Stimulated activated CD4-positive, alpha-beta T cell treated with anti-CD3 and anti-CD28 coated beads, Interleukin-2, amount 100 ng/mL, for 48 hours (primary cell): Measurements from ENCODE around the gene CEACAM4.
"Not testable (repeated sequence)": the region's sequence is repeated elsewhere in the genome, so short reads cannot be mapped to it uniquely, and the experiment has no call there.

Source experiments
- DNase-seq, 2 donors: peaks; one replicate each; pipeline ENCODE4 v3.0.0-alpha.2; 2020

CEACAM4 gene

DNA sequence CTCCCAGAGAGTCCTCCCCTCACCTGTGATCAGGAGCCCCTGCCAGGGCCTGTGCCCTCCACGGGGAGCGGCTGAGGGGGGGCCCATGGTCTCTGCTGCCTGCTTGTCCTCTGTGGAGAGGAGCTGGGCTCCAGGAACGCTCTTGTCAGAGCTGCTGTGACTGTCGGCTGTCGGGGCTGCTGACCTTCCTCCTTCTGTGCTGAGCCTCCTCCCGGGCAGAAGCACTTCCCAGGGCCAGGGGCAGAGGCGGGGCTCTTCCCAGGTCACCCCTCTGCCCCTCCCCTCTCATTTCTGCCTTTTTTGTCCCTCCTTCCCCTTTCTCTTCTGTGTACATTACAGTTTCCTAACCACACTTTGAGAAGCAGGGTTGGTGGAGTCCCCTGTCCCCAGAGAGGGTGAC lies at the start of gene CEACAM4:
TSS of gene CEACAM4 (minus strand) at position 198 of the 400 bp plus-strand sequence. CDS start at position 87, 111 bp downstream.
- no peak for DNase-seq

DNA sequence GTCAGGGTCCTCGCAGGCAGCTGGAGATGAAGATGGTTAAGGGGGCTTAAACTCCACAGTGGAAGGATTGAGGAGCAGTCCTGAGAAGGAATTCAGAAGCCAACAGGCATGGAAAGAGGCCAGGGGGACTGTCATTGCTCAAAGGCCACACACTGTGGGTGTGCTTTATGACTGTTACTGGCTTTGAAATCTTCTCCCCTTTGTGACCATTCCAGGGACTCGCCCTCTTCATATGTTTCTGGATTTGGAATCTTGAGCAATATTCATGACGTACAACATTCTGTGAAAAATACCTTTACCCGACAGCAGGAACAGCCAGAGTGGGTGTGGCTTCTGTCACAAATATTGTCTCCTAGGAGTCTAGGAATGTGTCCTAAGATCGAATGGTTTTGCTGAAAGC lies 44.6 kb upstream of the CEACAM4 start:
- DNase-seq: no peak

DNA sequence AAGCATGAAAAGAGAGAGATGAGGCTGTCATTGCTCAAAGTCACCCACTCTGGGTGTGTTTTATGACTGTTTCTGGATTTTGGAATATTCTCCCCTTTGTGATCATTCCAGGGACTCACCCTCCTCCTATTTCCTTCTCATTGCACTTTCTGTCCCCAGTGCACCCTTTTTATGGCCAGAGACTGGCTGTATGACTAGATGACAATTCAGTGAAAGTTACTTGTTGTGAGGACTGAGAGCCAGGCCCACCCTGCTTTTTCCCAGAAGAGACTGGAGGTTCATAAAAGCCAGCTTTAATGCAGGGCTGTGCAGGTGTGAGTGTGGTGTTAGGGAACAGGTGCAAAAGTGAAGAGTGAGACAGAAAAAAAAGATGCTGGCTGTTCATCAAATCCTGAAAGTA lies 43.9 kb upstream of the CEACAM4 start:
- DNase-seq: no peak

DNA sequence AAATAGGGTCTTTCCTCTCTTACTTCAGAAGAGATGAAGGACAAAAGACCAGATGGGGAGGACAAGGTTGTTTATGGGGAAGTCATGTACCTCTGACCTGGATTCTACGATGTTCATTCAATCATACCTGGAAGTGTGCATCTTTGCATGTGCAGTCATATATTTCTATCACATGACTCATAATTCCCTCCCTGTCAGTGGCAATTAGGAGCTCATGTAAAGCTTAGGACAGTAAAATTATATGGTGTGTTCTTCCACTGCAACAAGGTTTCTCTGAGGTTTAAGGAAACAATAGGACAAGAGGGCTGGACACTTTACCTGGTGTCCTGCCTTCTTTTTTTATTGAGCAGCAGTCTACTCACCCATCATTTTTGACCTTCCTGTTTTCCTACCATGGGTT lies 41.4 kb upstream of the CEACAM4 start:
- DNase-seq: no peak

DNA sequence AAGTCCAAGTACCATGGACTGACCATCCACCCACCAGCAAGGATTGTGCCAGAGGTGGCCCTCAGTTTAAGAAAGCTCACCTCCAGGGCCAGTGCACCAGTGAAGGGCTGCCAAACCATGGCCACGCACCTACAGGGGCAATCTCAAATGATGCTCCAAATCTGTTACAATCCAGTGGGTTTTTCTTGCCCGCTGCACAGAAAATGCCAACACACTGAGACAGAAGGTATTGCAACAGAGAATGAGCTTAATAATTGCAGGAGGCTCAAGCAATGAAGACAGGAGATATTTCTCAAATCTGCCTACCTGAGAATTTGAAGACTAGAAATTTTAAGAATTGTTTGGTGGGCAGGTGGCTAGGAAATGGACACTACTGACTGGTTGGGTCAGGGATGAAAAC lies 39.2 kb upstream of the CEACAM4 start:
- no peak for DNase-seq

DNA sequence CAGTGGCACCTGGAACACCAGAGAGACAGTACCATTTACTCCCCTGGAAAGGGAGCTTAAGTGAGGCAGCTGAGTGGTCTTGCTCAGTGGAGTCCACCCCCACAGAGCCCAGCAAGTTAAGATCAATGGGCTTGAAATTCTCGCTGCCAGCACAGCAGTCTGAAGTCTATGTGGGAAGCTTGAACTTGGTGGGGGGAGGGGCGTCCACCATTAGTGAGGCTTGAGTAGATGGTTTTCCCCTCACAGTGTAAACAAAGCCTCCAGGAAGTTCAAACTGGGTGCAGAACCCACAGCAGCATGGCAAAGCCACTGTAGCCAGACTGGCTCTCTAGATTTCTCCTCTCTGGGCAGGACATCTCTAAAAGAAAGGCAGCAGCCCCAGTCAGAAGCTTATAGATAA lies 30.3 kb upstream of the CEACAM4 start:
- no peak for DNase-seq

DNA sequence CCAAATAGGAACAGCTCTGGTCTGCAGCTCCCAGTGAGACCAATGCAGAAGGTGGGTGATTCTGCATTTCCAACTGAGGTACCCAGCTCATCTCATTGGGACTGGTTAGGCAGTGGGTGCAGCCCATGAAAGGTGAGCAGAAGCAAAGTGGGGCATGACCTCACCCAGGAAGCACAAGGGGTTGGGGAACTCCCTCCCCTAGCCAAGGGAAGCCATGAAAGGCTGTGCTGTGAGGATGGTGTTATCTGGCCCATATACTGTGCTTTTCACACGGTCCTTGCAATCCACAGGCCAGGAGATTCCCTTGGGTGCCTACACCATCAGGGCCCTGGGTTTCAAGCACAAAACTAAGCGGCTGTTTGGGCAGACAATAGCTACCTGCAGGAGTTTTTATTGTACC lies 29.9 kb upstream of the CEACAM4 start:
- not testable (repeated sequence) for DNase-seq

DNA sequence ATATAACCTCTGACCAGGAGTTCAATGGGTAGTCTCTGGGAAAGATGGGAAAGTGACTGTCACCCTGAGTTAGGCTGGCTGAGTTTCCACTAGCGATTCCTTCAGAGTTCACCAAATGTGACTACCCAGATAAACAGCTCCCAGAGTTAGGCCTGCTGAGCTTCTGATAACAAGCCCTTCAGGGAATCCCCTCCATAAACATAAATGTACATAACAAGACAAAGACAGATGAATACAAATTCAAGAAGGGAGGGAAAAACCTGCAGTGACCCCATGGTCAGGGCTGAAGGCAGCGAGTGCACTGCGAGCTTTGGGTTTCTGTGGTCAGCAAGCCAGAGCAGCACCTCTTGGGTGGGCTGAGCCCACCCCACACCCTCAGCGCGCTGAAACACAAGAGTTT lies 25.4 kb upstream of the CEACAM4 start:
- DNase-seq: no peak

DNA sequence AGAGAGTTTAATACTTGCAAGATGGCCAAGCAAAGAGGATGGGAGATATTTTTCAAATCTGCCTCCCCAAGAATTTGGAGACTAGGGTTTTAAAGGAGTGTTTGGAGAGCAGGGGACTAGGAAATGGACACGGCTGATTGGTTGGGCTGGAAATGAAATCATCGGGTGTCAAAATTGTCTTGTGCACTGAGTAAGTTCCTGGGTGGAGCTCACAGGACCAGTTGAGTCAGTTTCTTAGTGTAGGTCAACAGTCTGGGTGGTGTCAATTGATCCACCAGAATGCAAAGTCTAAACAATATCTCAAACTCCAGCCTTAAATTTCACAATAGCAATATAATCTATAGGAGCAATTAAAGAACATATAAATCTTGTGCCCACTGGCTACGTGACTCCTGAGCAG lies 23.0 kb upstream of the CEACAM4 start:
- DNase-seq: no peak

DNA sequence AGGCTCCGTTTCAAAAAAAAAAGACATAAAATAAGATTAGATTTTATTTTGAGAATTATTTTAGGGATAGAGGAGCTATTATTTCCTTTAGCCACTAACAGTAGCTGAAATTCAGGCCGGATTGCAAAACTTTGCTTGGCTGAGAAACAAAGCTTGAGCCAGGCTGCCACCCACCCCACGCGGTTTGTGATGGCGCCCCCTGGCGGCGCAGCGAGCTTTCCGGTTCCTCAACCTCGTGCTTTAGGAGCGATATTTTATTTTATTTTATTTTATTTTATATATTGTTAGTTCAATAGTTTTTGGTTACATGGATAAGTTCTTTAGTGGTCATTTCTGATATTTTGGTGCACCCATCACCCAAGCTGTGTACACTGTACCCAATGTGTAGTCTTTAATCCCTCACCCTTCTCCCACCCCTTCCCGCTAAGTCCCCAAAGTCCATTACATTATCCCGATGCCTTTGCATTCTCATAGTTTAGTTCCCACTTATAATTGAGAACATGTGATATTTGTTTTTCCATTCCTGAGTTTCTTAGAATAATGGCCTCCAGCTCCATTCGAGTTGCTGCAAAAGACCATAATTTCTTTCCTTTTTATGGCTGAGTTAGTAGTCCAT lies 19.8 kb upstream of the CEACAM4 start:
- DNase-seq: peak; percentile 54 to 73

DNA sequence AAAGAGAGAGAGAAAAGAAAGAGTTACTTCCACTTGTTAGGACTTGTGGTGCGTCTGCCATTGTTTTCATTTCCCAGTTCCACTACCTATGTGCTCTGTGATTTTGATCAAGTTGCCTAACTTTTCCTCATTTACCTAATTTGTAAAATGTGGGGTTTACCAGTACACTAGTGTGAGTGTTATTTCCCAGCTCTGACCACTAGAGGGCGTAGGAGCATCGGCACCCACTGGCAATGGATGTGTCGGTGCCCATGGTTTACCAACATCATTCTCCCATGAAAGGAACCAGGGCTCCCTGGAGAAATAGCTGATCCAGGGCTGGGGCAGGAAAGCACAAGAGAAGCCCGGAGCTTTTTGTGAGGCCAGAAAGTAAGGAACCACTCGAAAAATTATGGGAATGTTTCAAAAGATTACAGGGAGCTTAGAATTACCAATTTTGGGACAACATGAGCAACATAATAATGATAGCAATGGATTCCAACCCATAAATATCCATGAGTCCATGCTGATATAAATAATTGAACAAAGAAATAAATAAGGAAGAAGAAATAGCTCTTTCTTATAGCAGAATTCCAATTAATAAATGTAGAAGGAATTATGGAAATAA lies 15.1 kb upstream of the CEACAM4 start:
- peak; percentile 72 to 73 for DNase-seq

DNA sequence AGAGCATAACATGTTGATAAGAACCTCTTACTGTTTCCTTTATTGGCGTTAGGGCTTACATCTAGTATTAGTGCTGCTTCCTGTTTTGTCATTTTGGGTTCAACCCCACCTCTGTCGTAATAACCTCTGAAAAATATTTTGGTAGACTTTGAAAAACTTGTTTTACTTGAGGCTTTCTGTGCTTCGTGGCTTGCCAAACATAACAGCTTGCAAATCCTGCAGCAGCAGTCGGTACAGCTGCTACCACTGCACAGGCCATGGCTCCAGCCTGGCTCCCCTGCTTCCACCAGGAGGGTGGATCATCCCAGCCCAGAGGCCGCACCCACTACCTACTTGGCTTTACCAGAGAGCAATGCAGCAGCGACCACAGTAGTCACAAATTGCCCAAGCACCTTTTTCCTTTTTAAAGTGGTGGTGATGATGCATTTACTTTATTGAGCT lies 11.8 kb upstream of the CEACAM4 start:
- DNase-seq: no peak

DNA sequence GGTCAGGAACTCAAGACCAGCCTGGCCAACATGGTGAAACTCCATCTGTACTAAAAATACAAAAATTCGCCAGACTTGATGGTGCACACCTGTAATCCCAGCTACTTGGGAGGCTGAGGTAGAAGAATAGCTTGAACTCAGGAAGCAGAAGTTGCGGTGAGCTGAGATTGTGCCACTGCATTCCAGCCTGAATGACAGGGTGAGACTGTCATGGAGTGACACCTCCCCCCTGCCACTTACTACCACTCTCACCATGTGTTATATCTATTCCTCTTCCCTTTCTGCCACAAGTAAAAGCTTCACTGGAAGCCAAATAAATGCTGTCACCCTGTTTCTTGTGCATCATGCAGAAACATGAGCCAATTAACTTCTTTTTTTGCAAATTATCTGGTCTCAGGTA lies 10.6 kb upstream of the CEACAM4 start:
- no peak for DNase-seq

DNA sequence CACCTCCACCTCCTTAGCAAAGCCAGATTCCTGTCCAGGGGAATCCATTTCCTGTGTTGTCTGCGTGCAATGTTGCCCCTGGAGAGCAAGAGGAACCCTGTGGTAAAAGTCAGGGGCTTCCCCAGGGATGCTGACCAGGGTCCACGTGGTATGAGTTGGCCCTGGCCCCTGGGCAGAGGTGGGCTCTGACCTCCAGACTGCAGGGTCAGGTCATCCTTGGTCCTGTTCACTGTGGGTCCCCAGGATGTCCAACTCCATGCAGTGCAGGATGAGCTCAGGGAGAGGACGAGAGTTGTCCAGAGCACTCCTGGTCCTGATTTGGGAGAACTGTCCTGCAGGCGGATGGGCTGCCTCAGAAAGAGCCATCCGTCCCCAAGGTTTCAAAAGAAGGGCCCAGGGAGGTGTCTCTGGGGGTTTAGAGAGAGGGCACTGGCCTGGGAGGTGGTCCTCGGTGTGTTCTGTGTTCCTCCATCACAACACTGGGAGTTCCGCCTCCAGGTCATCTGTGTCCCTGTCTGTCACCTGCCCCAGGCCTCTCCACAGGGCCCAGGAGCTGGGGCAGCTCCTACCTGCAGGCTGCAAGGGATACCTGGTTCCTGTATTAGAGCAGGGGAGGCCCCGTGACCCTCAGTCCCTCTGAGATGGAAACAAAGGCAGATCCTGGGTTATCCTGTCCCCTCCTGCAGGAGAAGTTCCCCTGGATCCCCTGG lies 1.2 kb upstream of the CEACAM4 start:
- DNase-seq: no peak

DNA sequence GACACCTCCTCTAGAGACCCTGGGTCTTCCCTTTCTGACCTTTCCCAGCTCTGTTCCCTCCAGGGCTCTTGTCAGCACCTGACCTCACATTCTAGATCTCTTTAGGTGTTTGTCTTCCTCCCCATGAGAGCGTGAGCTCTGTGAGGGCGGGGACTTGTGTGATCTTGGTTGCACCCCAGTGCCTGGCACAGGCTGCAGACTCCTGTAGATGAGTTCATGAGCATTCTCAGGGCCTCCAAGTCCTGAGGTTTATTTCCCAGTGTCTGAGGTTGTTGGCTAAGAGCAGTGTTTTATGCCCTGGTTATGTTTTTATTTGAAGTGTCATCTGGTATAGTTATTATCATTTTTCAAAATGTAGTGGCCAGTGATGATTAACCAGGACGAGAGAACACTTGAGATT lies 596 bp downstream of the CEACAM4 start:
- no peak for DNase-seq

DNA sequence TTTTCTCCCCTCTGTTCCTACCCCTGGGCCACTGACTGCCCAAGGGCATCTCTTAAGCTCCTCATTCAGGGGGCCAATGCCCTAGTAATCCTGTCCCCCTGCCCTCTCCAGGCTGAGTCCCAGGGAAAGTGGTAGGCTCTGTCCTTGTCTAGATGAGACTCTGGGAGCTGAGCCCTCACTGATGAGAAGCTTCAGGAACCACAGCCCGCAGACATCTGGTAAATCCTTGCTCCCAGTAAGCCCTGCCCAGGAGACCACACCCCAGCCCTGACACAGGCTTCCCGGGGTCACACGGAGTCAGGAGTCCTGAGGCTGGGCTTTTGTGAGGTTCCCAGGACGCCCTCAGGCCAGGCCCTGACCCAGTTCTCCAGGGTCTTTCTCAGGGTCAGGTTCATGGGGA lies 1.9 kb downstream of the CEACAM4 start:
- DNase-seq: no peak

DNA sequence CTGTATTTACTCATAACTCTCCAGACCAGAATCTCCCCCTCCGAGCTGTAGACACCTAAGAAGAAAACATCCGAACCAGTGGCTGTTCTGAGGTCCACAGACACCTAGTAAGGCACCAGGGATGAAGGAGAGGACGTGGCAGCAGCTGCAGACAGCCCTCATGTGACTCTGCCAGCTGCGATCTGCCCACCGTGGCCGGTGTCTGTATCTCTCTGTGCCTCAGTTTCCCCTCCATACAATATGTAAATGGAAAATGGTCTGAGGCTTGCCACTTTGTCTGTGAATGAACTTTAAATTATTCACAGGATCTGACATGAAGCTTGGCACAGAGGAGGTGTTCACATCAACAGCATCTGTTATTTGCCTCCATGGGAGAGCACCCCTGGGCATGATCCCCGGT lies 2.4 kb downstream of the CEACAM4 start:
- DNase-seq: no peak

DNA sequence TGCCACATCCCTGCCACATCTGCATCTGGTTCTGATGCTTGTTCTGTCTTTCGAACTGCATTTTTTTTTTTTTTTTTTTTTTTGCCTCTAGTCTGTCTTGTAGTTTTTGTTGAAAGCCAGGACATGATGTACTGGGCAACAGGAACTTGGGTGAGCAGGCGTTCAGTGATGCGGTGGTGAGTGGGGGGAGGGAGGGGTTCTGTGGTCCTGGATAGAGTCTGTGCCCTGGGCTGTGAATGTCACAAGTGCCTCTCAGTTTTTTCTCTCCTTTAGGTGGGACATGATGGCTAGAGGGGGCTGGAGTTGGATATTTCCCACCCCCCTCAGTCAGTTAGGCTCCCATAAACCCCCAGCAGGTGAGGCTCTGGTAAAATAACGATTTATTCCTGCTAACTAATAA lies 3.5 kb downstream of the CEACAM4 start:
- no peak for DNase-seq

DNA sequence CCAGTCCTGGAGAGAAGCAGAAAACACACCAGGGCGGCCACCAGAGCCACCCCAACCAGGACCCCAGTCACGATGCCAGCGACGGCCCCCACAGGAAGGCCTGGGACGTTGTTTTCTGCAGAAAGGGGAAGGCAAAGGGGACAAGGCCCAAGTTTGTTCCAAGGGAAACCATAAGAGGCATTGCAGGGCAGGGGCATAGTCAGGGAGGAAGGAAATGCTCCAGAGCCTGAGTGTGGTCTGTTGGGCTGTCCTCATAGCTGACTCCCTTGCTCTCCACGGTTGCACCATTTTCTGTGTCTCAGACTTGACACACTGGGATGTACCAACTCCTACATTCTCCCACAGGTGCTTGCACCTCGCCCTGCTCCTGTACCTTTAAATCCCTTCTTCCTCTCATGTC lies 5.2 kb downstream of the CEACAM4 start:
- DNase-seq: no peak

DNA sequence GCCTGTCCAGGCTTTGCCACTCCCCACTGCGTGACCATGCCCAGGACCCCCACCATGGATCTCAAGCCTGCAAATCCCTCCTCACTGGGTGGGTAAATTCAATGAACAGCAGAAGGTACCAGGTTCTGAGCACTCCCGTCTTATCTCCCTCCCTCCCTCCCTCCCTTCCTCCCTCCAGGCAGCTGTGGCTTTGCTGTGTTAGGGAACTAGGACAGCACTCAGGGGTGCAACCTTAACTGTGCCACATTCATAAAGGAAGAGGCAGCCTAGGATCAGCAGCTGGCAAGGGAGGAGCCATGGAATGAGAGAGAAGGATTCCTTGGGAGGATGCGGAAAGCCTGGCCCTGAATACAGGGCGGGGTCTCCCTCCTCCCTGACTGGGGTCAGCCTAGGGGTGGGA lies 5.6 kb downstream of the CEACAM4 start:
- DNase-seq: no peak

DNA sequence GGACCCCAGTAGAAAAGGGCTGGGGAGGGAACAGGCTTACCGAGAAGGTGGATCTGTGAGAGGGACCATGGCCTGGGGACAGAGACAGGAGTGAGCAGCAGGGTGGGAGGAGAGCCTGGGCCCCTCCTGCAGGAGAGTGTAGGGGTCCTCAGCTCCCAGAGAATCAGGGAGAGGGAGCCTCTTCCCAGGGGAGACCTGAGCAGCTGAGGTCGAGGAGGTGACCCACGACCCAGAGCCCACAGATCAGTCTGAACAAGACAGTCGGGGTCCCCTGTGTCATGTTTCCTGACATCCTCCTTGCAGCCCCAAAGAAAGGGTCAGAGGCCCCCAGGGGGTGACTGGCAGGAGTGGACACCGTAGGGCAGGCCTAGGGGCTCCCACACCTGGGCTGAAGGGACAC lies 6.7 kb downstream of the CEACAM4 start:
- DNase-seq: no peak

DNA sequence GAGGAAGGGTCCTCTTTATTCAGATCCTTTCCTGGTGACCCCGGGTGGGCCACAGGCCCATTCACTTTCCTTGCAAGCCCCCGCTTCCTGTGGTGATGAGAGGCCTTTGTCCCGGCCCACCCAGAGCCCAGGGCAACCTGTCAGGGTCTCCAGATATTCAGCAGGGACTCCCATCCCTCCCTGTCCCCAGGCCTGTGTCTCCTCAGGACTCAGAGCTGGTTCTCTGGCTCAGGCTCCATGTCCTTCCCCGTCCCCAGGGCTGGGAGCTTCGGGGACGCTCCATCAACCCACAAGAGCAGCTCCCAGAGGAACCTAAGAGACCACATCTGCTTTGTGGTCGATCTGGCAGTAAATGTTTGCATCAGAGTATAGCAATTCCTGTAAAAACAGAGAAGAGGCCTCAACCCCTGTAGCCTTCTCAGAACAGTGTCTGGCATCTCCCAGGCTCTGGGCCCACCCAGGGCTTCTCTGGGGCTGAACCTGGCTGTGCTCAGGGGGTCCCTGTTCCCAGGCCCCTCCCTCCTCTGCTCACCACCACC lies 7.8 kb downstream of the CEACAM4 start:
- no peak for DNase-seq

DNA sequence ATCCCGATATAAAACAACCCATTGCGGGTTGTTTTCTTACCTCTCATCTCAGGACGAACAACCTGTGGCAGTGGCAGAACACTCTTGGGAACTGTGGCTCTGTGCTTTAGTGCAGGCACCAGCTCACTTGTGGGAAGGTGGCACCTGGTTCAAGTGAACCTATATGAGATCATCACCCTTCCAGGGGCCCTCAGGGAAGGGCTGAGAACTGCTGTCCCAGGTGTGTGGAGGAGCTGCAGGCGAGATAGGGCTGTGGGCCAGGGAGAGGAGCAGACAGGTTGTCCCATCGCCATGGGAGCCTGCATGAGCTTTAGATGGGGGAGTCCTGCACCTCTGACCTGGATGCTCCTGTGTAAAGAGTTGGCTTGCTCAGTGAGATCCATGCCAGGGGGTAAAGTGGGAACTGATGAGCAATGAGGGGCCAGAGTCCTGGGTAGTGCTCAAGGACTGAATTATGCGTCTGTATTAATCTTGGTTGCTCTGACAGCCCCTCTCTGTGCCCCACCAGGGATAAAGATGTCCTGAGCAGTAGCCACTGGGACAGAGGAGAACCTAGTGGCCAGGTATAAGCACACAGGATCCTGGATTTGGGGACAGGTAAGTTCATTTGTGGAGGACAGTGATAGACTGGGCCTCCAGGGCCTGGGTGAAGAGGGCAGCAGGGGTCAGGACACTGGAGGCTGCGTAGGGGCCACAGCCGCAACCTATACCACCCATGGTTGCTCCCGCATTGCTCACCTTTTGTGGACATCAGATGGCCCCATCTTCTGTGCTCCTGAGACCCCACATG lies 8.7 kb downstream of the CEACAM4 start:
- no peak for DNase-seq
